NCI-H1930 (cell line): ENCODE measurements around the gene TXNRD1.
"Not testable (repeated sequence)": the region's sequence is repeated elsewhere in the genome, so short reads cannot be mapped to it uniquely, and the experiment has no call there.

Experiments used
- DNase-seq, 2 experiments: peaks; one replicate each; lab custom pipeline; 2025; lab: John Stamatoyannopoulos, UW

TXNRD1 gene

DNA sequence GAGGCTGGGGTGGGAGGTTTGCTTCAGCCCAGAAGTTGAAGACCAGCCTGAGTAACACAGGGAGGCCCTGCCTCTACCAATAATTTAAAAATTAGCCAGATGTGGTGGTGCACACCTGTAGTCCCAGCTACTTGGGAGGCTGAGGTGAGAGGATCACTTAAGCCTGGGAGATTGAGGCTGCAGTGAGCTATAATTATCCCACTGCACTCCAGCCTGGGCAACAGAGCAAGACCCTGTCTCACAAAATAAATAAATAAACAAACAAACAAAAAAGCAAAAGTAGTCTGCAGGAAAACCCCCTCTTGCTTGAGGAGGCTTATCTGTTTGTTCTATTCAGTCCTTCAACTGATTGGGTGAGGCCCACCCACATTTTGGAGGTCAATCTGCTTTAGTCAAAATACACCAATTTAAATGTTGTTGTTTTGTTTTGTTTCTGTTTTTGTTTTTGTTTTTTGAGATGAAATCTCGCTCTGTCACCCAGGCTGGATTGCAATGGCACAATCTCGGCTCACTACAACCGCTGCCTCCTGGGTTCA lies 24.9 kb upstream of the TXNRD1 start:
- DNase-seq = no peak

DNA sequence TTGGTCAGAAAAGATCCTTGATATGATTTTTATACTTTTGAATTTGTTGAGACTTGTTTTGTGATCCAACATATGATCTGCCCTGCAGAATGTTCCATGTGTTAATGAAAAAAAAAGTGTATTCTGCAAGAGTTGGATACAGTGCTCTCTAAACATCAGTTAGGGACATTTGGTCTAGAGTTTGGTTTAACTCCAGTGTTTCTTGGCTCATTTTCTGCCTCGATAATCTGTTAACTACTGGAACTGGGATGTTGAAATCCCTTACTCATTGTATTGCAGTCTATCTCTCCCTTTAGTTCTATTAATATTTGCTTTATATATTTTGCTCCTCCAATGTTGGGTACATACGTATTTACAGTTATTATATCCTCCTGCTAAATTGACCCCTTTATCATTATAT lies 18.3 kb upstream of the TXNRD1 start:
- DNase-seq = no peak

- no peak for DNase-seq
Measured at GRCh38 chr12:104199964-104200363, 15.6 kb upstream of the TXNRD1 start.

DNA sequence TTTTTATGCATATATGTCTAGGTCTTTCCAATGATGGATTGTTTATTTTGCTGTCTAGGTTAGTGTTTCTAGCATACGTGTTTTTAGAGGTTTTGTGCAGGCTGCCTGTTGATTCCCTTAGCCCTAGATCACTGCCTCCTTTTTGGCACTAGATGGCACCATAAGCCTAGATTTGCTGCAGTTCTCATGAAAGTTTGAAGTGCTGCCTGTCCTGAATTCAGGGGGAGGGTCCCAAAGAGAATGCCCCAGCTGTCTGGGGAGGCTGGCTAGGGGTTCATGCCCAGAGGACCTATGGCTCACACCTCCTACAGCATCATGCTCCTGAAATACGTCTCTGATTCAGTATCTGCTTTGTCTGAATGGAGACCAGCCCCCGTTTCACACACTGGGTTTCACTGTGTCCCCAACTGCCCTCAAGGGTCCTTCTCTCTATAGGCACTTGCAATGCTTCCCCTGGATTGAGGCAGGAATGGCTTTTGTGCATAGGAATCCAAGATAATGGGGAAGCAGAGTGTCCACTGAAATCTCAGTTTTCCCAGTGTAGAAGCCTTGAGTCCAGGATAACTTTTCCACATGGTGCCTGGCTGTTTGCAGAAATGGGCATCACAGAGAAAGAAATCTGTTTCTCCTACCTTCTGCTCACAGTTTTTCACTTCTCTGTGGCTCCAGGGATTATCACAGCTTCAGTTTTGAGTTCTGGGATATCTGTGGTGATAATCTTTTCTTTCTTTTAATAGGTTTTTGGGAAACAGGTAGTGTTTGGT lies 14.2 kb upstream of the TXNRD1 start:
- DNase-seq = peak; percentile 22 to 35

DNA sequence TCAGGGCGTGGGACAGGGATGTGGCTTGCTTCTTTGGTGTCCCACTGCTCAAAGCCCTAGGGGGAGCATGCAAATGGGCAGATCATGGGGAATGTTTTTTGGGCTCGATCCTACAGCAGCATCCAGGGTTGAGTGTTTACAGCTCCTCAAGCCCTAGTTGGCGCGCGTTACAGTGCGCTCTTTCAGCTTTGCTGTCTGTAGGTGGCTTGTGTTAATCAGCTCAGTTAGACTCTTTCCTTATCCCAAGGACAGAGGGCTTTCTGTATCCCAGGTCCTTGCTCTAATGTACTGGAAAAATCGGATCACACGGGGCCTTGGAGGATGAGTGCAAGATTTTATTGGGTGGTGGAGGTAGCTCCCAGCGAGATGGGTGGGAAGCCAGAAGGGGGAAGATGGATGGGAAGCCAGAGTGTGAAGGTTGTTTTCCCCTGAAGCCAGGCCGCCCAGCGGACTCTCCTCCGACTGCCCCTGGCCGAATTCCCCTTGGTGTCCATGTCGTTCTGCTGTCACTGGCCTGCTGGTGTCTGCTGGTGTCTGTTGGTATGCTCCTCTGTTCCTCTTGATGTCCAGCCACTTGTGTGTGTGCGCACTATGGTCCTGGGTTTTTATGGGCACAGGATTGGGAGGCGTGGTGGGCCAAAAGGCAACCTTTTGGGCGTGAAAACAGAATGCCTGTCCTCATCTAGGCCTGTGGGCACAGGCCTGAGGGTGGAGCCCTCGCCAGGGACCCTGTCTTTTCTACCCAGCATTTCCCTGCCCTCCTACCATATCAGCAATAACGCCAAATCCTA lies 10.7 kb upstream of the TXNRD1 start:
- DNase-seq = no peak

DNA sequence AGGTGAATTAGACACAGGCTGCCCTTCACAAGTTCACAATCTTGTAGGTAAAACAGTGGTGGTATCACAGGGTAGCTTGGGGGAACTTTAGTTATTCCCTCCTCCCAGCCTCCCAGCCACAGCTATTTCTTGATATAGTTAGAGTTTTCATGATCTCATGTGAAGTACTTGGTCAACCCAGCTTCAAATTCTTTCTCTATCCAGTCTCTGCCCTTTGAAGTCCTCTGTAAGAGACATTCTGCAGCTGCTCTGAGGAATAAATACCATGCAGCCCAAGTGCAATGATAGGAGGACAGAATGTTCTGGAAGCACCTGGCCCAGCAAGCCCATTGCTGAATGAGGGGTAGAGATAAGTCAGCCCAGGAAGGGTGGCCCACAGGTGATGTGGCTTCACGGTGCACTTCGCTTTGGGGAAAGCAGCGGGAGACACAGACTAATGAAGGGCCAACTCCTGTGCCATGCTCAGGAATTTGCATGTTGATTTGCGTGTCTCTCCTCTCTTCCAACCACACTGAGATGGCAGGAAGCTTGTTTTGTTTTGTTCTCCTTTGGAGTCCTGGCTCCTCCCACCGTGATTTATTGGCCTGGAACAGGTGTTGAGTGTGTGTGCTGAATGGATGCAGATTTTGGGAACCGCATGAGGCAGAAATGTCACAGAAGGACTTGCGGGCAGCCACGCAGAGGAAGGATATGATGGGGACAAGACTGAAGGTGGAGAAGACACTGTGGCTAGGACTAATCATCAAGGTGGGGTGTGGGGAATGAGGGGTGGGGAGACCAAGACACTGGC lies 8.0 kb upstream of the TXNRD1 start:
- no peak for DNase-seq

- DNase-seq = no peak
Measured at GRCh38 chr12:104212516-104212915, 3.1 kb upstream of the TXNRD1 start.

DNA sequence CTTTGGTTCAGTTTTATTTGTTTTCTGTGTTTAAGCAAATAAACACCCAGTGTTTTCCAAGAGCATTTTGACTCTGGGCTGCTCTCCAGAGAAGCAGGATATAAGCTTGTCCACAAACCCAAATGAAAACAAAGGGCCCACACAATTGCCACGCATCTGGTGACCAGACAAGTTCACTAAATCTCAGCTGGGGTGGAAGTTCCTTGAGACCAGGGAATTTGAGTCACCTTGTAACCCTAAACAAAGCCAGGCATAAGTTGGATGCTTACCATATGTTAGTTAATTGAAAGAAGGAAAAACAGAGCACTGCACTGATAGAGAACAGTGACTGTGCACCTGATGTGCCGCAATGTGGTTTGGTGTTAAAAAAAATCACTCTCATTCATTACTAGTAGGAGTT lies 1.6 kb upstream of the TXNRD1 start:
- DNase-seq = no peak

DNA sequence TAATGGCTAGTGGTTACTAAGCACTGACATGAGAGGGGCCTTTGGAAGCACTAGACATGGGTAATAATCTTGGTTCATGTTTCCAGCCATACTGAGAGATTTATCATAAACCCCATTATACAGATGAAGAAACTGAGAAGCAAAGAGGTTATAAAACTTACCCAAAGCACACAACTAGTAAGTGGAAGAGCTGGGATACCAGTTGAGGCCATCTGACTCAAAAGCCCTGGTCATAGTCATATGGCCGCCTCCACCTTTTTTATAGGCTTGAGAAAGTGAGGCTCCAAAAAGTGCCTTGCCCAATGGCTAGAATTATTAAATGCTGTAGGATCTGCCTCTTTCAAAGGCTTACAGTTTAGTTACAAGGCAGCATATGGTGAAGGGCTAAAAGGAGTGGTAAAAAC lies 944 bp downstream of the TXNRD1 start:
- DNase-seq = no peak

DNA sequence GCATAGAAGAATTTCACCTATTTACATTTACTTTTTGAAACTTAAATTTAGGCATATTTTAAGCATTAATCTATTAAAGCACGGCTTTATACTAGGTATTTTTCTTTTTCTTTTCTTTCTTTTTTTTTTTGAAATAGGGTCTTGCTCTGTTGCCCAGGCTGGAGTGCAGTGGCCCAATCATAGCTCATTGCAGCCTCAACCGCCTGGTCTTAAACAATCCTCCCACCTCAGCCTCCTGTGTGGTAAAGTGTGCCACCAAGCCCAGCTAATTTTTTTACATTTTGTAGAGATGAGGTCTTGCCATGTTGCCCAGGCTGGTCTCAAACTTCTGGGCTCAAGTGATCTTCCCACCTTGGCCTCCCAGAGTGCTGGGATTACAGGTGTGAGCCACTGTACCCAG lies 2.9 kb downstream of the TXNRD1 start:
- DNase-seq = not testable (repeated sequence)

DNA sequence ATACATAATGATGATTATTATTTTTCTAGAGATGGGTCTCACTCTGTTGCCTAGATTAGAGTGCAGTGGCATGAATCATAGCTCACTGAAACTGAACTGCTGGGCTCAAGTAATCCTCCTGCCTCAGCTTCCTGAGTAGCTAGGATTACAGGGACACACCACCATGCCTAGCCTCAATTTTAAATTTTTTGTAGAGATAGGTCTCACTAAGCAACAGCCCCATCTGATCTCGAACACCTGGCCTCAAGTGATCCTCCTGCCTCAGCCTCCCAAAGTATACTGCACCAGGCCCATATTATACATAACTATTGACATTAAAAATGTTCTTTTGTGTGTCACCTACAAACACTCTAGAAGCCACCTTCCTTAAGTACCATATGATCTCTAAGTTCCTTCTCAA lies 3.4 kb downstream of the TXNRD1 start:
- no peak for DNase-seq

DNA sequence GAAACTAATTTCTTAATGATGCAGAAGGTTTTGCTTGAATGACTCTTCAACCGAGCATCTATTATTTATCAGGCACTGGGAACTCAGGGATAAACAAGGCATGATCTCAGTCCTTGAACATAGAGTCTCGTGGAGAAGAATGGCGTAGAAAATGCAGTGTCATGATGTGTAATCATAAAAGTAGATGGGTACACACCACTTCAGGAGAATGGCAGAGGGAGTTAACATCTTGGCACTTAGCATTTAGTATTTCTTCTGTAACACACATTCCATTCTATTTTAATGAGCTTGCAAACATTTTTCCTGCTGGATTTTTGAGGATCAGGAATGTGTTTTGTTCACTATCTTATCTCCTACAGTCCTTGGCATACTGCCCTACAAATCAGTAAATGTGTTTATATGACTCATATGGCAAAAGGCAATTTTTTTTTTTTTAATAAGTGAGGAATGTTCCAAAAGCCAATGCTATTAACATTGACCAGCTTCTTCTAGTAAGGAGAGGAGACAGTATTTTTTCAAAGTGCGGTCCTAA lies 3.8 kb downstream of the TXNRD1 start:
- DNase-seq = peak in 1 of 2 experiments; percentile 42

DNA sequence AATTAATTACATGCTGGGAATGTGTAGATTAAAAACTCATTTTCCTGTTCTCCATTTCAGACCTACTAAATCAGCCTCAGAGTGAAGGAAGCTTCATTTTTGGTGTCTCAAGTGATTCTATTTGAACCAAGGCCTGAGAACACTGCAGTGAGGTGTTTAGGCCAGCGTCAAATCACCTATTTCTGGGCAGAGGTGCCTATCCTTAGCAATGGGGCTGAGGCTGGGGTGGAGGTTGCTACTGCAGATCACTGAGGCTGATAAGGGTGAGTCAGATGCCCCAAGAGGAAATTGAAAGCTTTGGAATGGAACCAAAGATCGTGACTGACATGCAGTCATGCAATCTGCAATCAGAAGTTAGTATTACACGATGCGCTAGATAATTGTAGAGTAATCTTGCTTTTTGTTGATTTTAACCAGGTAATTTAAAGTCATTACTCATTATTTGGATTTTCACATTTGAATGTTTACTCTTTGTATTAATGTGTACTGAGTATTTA lies 4.4 kb downstream of the TXNRD1 start:
- peak; percentile 62 to 91 for DNase-seq

DNA sequence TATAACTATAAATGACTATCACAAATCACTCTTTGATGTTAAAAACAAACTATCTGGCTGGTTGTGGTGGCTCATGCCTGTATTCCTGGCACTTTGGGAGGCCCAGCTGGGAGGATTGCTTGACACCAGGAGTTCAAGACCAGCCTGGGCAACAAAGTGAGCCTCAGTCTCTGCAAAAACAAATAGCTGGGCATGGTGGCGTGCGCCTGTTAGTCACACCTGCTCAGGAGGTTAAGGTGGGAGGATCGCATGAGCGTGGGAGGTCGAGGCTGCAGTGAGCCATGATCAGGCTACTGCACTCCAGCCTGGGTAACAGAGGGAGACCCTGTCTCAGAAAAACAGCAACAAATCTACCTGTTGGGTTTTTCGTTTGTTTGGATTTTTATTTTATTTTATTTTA lies 5.4 kb downstream of the TXNRD1 start:
- DNase-seq = no peak

- no peak for DNase-seq
Measured at GRCh38 chr12:104222976-104223375, 7.4 kb downstream of the TXNRD1 start.

DNA sequence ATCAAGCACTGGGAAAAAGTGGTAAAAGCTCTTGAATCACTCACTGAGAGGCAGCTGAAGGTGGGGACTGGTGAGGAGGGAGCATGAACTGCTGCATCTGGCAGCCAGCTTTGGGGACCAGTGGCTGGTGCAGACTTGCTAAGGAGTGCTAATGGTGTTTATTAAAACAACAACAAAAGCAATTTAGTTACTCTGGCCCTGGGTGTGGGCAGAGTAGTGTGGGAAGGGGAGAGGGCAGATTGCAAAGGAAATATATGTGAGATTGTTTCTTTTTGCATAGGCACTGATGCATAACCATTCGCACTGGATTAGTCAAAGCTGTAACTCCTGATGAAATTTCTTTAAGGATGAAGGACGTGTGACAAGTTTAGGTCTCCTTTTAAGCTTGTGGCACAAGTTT lies 8.1 kb downstream of the TXNRD1 start:
- no peak for DNase-seq

- DNase-seq = no peak
Measured at GRCh38 chr12:104226672-104227071, 11.1 kb downstream of the TXNRD1 start.

- DNase-seq = no peak
Measured at GRCh38 chr12:104230304-104231095, 14.9 kb downstream of the TXNRD1 start.

DNA sequence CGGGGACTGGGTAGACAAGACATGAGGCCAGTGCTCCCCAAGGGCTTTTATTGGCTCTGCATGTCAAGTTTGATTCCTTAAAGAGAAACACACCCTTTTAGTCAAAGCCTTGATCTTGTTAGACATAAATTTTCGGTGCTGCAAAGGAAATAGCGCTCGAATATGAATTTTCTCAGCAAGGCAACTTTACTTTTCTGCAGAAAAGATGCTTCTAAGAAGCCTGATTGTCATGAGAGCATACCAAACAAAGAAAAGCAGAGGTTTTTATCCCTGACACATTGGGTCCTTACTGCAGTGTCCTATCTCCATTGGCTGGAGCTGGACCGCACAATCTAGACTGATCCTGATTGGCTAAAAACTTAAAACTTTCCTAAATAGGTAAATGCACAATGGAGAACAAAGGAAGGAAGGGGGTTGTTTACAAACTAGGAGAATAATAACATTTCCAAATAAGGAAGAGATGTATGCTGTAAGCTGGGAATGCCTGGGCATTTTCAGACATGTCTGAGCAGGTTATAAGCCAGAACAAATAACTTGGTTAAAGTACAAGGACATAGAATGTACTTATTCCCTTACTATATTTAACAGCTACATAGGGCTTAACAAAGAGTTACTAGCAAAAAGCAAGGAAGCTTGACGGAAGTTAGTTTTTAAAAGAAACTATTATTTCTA lies 17.2 kb downstream of the TXNRD1 start:
- DNase-seq = no peak

GRCh38 chr12:104234926-104235499 lies 19.4 kb downstream of the TXNRD1 start:
- no peak for DNase-seq
